H1 (cell line): ENCODE measurements around the gene CCDC116. TPM values are rescaled to one million over a fixed set of nuclear protein-coding genes. Genes with fewer than 3 reads are reported as not detected.

Source experiments
- CTCF ChIA-PET: fragments of 300-600 bp; sonication (Branson Sonifier 250); formaldehyde crosslinking; loops from one replicate; lab custom pipeline; 2021; ENCODE audit not compliant: partially characterized antibody; lab: Charles Lee
- POLR2A ChIA-PET: fragments of 300-600 bp; sonication (Branson Sonifier 250); formaldehyde crosslinking; loops from one replicate; lab custom pipeline; 2021; ENCODE audit warnings: inconsistent platforms; ENCODE audit not compliant: partially characterized antibody; lab: Charles Lee
- DNase-seq, 2 experiments: peaks; one replicate each; pipeline versions ENCODE4 v3.0.0 to v3.0.0-alpha.2; 2010 to 2022; ENCODE audit warnings: low spot score in 2 of 2, low read depth in 1 of 2, mixed read lengths in 1 of 2
- FAIRE-seq: peaks from 2 replicates; lab custom pipeline; 2011; peaks lifted over from hg19 to GRCh38; lab: Jason Lieb, UNC
- H2AFZ ChIP-seq: 2 replicates; pipeline ENCODE4 v1.8.1; 2012; ENCODE audit warnings: low read length, inconsistent platforms
- H2AK5ac ChIP-seq: 2 replicates; pipeline ENCODE4 v1.6.1; 2013; ENCODE audit warnings: low read depth, low read length
- H2BK120ac ChIP-seq: replicated peaks from 2 replicates; pipeline ENCODE3; 2013; ENCODE audit warnings: low read depth, low read length, inconsistent platforms
- H2BK12ac ChIP-seq: 2 replicates; pipeline ENCODE4 v1.6.1; 2013; ENCODE audit warnings: low read depth, low read length
- H2BK15ac ChIP-seq: 2 replicates; pipeline ENCODE4 v1.6.1; 2013; ENCODE audit warnings: low read length
- H2BK20ac ChIP-seq: 2 replicates; pipeline ENCODE4 v1.6.1; 2013; ENCODE audit warnings: low read length
- H2BK5ac ChIP-seq: 2 replicates; pipeline ENCODE4 v1.6.1; 2013; ENCODE audit warnings: low read depth, low read length
- H3K14ac ChIP-seq: 2 replicates; pipeline ENCODE4 v1.6.1; 2013; ENCODE audit warnings: inconsistent platforms; ENCODE audit not compliant: insufficient read length
- H3K18ac ChIP-seq: 2 replicates; pipeline ENCODE4 v1.6.1; 2013; ENCODE audit warnings: low read length; ENCODE audit errors: extremely low read depth
- H3K23ac ChIP-seq: 2 replicates; pipeline ENCODE4 v1.6.1; 2013; ENCODE audit warnings: inconsistent platforms; ENCODE audit not compliant: insufficient read length
- H3K23me2 ChIP-seq: 2 replicates; pipeline ENCODE4 v1.6.1; 2013; ENCODE audit warnings: low read depth, low read length
- H3K27ac ChIP-seq: 2 replicates; pipeline ENCODE4 v1.6.1; 2011; ENCODE audit warnings: low read depth, low read length, inconsistent platforms
- H3K27me3 ChIP-seq, 4 experiments: replicated peaks in 1 of 4; 1 replicate in 1 of 4; 2 replicates in 3 of 4; pipeline versions ENCODE4 v1.6.1 to v1.8.1; 2011 to 2013; ENCODE audit warnings: low read length in 3 of 4, mild to moderate bottlenecking in 3 of 4, inconsistent platforms in 2 of 4, mixed read lengths in 2 of 4, moderate library complexity in 1 of 4; ENCODE audit not compliant: control insufficient read depth in 3 of 4, insufficient read depth in 3 of 4; ENCODE audit errors: extremely low read depth in 1 of 4
- H3K36me3 ChIP-seq, 4 experiments: 2 replicates each; pipeline versions ENCODE4 v1.6.1 to v1.8.1; 2011 to 2013; ENCODE audit warnings: mild to moderate bottlenecking in 4 of 4, low read length in 3 of 4, moderate library complexity in 2 of 4, control low read depth in 1 of 4, inconsistent platforms in 1 of 4; ENCODE audit not compliant: insufficient read depth in 4 of 4, control insufficient read depth in 2 of 4
- H3K4ac ChIP-seq: replicated peaks from 2 replicates; pipeline ENCODE3; 2013; ENCODE audit warnings: low read length, low read depth, mixed read lengths, inconsistent platforms; ENCODE audit not compliant: insufficient read length
- H3K4me1 ChIP-seq, 4 experiments: replicated peaks in 1 of 4; 1 replicate in 1 of 4; 2 replicates in 3 of 4; pipeline versions ENCODE4 v1.6.1 to v1.8.1; 2011 to 2013; ENCODE audit warnings: low read length in 3 of 4, inconsistent platforms in 2 of 4, mixed read lengths in 1 of 4; ENCODE audit not compliant: insufficient read depth in 4 of 4, control insufficient read depth in 3 of 4
- H3K4me2 ChIP-seq, 2 experiments: 2 replicates each; pipeline versions ENCODE4 v1.6.1 to v1.8.1; 2011 to 2013; ENCODE audit warnings: low read depth in 2 of 2, low read length in 2 of 2, control low read depth in 1 of 2, inconsistent platforms in 1 of 2, mild to moderate bottlenecking in 1 of 2; ENCODE audit not compliant: insufficient read depth in 1 of 2
- H3K4me3 ChIP-seq, 4 experiments: fragments of 200-600, 300-600 bp in 1 of 4; sonication (generic), shearing (Covaris generic), sonication (Bioruptor Twin) in 1 of 4; 2 replicates each; pipeline versions ENCODE4 v1.5.1 to v1.8.1; 2011 to 2016; ENCODE audit warnings: low read length in 4 of 4, low read depth in 3 of 4, control low read depth in 2 of 4, inconsistent platforms in 2 of 4, mild to moderate bottlenecking in 2 of 4, mixed read lengths in 1 of 4, moderate library complexity in 1 of 4; ENCODE audit not compliant: insufficient read depth in 2 of 4; ENCODE audit errors: extremely low read depth in 1 of 4
- H3K56ac ChIP-seq: replicated peaks from 2 replicates; pipeline ENCODE3; 2013; ENCODE audit warnings: low read depth, mild to moderate bottlenecking, mixed read lengths, low read length, inconsistent platforms; ENCODE audit not compliant: insufficient read length
- H3K79me1 ChIP-seq: 2 replicates; pipeline ENCODE4 v1.6.1; 2013; ENCODE audit warnings: low read depth, low read length, control low read depth
- H3K79me2 ChIP-seq, 2 experiments: 2 replicates each; pipeline versions ENCODE4 v1.6.1 to v1.8.1; 2012 to 2013; ENCODE audit warnings: low read length in 2 of 2, mild to moderate bottlenecking in 2 of 2, inconsistent platforms in 1 of 2; ENCODE audit not compliant: insufficient read depth in 2 of 2, control insufficient read depth in 1 of 2
- H3K9ac ChIP-seq, 4 experiments: replicated peaks in 1 of 4; 1 replicate in 1 of 4; 2 replicates in 3 of 4; pipeline versions ENCODE4 v1.6.1 to v1.8.1; 2011 to 2013; ENCODE audit warnings: low read depth in 3 of 4, low read length in 3 of 4, control low read depth in 2 of 4, mild to moderate bottlenecking in 2 of 4, moderate library complexity in 2 of 4, inconsistent platforms in 1 of 4; ENCODE audit errors: extremely low read depth in 1 of 4
- H3K9me3 ChIP-seq, 2 experiments: 2 replicates each; pipeline versions ENCODE4 v1.6.1 to v1.8.1; 2012 to 2013; ENCODE audit warnings: mild to moderate bottlenecking in 2 of 2, moderate library complexity in 2 of 2, control low read depth in 1 of 2, inconsistent platforms in 1 of 2, low read depth in 1 of 2, low read length in 1 of 2, mixed read lengths in 1 of 2; ENCODE audit not compliant: insufficient read depth in 2 of 2
- H4K20me1 ChIP-seq, 2 experiments: replicated peaks in 1 of 2; 2 replicates each; pipeline versions ENCODE3 to v1.8.1; 2011 to 2013; ENCODE audit warnings: inconsistent platforms in 2 of 2, low read length in 2 of 2, mild to moderate bottlenecking in 1 of 2; ENCODE audit not compliant: insufficient read depth in 2 of 2, control insufficient read depth in 1 of 2
- H4K5ac ChIP-seq: 2 replicates; pipeline ENCODE4 v1.6.1; 2013; ENCODE audit warnings: low read length, low read depth, mixed read lengths, inconsistent platforms; ENCODE audit not compliant: insufficient read length
- H4K8ac ChIP-seq: 2 replicates; pipeline ENCODE4 v1.8.0; 2013; ENCODE audit warnings: mild to moderate bottlenecking, moderate library complexity, low read length, inconsistent platforms; ENCODE audit not compliant: insufficient read depth; ENCODE audit errors: extremely low read depth
- H4K91ac ChIP-seq: replicated peaks from 2 replicates; pipeline ENCODE3; 2013; ENCODE audit warnings: low read length, mixed read lengths, inconsistent platforms; ENCODE audit not compliant: insufficient read length
- BACH1 ChIP-seq: IDR thresholded peaks from 2 replicates; pipeline ENCODE4 v1.6.1; 2012; ENCODE audit warnings: low read length, improper control_type of control experiment
- CBX8 ChIP-seq: fragments of 300-800, 300-1000 bp; sonication (generic); IDR thresholded peaks from 2 replicates; pipeline ENCODE4 v1.7.1; 2016; ENCODE audit warnings: low read depth, low read length, borderline replicate concordance
- CREB1 ChIP-seq: IDR thresholded peaks from 2 replicates; pipeline ENCODE4 v1.6.1; 2012; ENCODE audit warnings: inconsistent platforms
- EGR1 ChIP-seq: IDR thresholded peaks from 2 replicates; pipeline ENCODE4 v1.6.1; 2011; ENCODE audit warnings: low read depth, low read length, borderline replicate concordance
- EP300 ChIP-seq, 2 experiments: IDR thresholded peaks; 1 replicate in 1 of 2; 2 replicates in 1 of 2; pipeline ENCODE4 v1.6.1; 2011 to 2012; ENCODE audit warnings: low read depth in 2 of 2, low read length in 2 of 2, mild to moderate bottlenecking in 2 of 2, borderline replicate concordance in 1 of 2, inconsistent platforms in 1 of 2, moderate library complexity in 1 of 2
- KDM5A ChIP-seq: fragments of 200-600 bp; IDR thresholded peaks from 2 replicates; pipeline ENCODE4 v1.7.1; 2012; ENCODE audit warnings: mild to moderate bottlenecking, low read length, inconsistent platforms, mixed read lengths
- MAX ChIP-seq: IDR thresholded peaks from 2 replicates; pipeline ENCODE4 v1.6.1; 2012; ENCODE audit warnings: inconsistent platforms
- POLR2A ChIP-seq, 2 experiments: IDR thresholded peaks; 1 replicate in 1 of 2; 2 replicates in 1 of 2; pipeline ENCODE4 v1.6.1; 2011; ENCODE audit warnings: low read depth in 2 of 2, low read length in 2 of 2, mild to moderate bottlenecking in 2 of 2; ENCODE audit errors: control extremely low read depth in 1 of 2
- POU5F1 ChIP-seq: IDR thresholded peaks from 2 replicates; pipeline ENCODE4 v1.6.1; 2011; ENCODE audit warnings: low read depth, mild to moderate bottlenecking, low read length, moderate library complexity
- SIN3A ChIP-seq, 2 experiments: IDR thresholded peaks in 1 of 2; conservative IDR thresholded peaks in 1 of 2; 2 replicates each; pipeline ENCODE4 v1.6.1; 2011 to 2012; ENCODE audit warnings: low read length in 2 of 2, improper control_type of control experiment in 1 of 2, low read depth in 1 of 2, mild to moderate bottlenecking in 1 of 2
- SP1 ChIP-seq: IDR thresholded peaks from 2 replicates; pipeline ENCODE4 v1.6.1; 2011; ENCODE audit warnings: low read depth, low read length
- WGBS, 2 experiments: shearing (Covaris generic) in 1 of 2; methylation state at CpG; one replicate each; pipeline versions ENCODE4 v1.1.6 to v1.1.7; 2013 to 2015; ENCODE audit warnings: low lambda C conversion rate in 2 of 2, mixed read lengths in 2 of 2, inconsistent platforms in 1 of 2, low coverage in 1 of 2, missing lambda C conversion rate in 1 of 2; ENCODE audit not compliant: insufficient replicate concordance in 2 of 2, insufficient coverage in 1 of 2, insufficient read length in 1 of 2; ENCODE audit errors: extremely low coverage in 1 of 2, missing lambda C conversion rate in 1 of 2; 5-methylcytosine and 5-hydroxymethylcytosine counted together
- polyA plus RNA-seq, 7 experiments: library from polyadenylated mRNA; depleted of rRNA in 3 of 7; stranded (reverse) in 5 of 7; unstranded in 2 of 7; fragments of >200 nt in 5 of 7; fragments of 200-250 nt in 2 of 7; gene quantifications; 1 replicate in 5 of 7; 2 replicates in 1 of 7; 4 replicates in 1 of 7; pipeline versions ENCODE4 v1.2.1 to v1.2.3, GENCODE V29; 2011 to 2013; ENCODE audit warnings: missing spikeins in 2 of 7, mixed read lengths in 2 of 7
- total RNA-seq: library from RNA; stranded (reverse); fragmentation: NEBNext Ultra II Directional; extraction: Animal tissue kit (Norgen Biotek cat#: 25700); gene quantifications from 2 replicates; pipeline ENCODE4 v1.2.1, GENCODE V29; 2021

The CCDC116 gene
- total and polyA plus RNA-seq, 2 of the 8 experiments (the other 6 are each of a cell fraction or from before 2014, with no cell fraction given), result 0.08 TPM; not detected in 1

GRCh38 chr22:21628386-21629254 lies 3.9 kb upstream of the CCDC116 start:
- peak overlapping the region; percentile 94; the same call in 1 of the 2 replicates for H2BK5ac ChIP-seq
- POLR2A ChIA-PET, result interaction anchor here (0.6 to 10.2 kb wide), 16 partner anchors 7 to 66 kb away, joined by 3 to 74 read pairs (median 4); partner anchors contain the start of genes SDF2L1 and UBE2L3
- 85% methylated on average over 55 of the region's 74 CpGs; no CpG with 5 or more reads in 1 of the 2 experiments for WGBS, 2 experiments
- TF ChIP-seq CBX8, result no peak
- TF ChIP-seq EGR1, result no peak
- TF ChIP-seq CREB1, result no peak
- no peak for TF ChIP-seq SP1
- no peak for TF ChIP-seq SIN3A (conservative IDR thresholded peaks at IDR 0.05 in 1 of 2, IDR thresholded peaks at IDR 0.05 in 1 of 2; ENCODE audit: low read depth in 1 of 2, low read length in 2 of 2)
- TF ChIP-seq EP300 (IDR thresholded peaks at IDR 0.05; ENCODE audit: borderline replicate concordance in 1 of 2, low read depth in 2 of 2, low read length in 2 of 2), result no peak
- TF ChIP-seq KDM5A, result no peak
- no peak for TF ChIP-seq BACH1
- no peak for TF ChIP-seq MAX
- TF ChIP-seq POLR2A (IDR thresholded peaks at IDR 0.05; ENCODE audit: control extremely low read depth in 1 of 2, low read depth in 2 of 2, low read length in 2 of 2), result no peak; a peak in 1 of 3 replicates
- TF ChIP-seq POU5F1, result no peak

More at GRCh38 chr22:21628386-21629254, 3.9 kb upstream of the CCDC116 start:
- H3K14ac ChIP-seq, result no peak overlapping the region
- no peaks in the 10 kb centered on the region; a peak in 2 of 7 replicates for H3K27me3 ChIP-seq
- 0 out of 2 replicates have a peak, but pooled peaks cover 4% of the 10 kb centered on the region for H3K79me1 ChIP-seq
- peaks cover 0 to 12% of the 10 kb centered on the region in 2 experiments; a peak in 1 of 4 replicates for H3K79me2 ChIP-seq
- H4K8ac ChIP-seq, result peak overlapping the region; percentile 97
- no peak overlapping the region for H2BK15ac ChIP-seq
- peak overlapping the region; percentile 52 to 95 (median 86) for H3K4me3 ChIP-seq
- H3K23ac ChIP-seq, result no peak overlapping the region
- H2AFZ ChIP-seq, result no peak overlapping the region
- peak overlapping the region; percentile 13 for H4K5ac ChIP-seq
- no peak overlapping the region for H3K56ac ChIP-seq
- peak overlapping the region; percentile 61 for H3K4ac ChIP-seq
- no peak overlapping the region for H2AK5ac ChIP-seq
- CTCF ChIA-PET, result interaction anchor here (0.6 to 24.1 kb wide), 19 partner anchors 8 to 179 kb away, joined by 3 to 499 read pairs (median 7); partner anchors contain the start of genes CCDC116 and SDF2L1
- peaks cover 0 to 7% (median 3%) of the 10 kb centered on the region in 4 experiments; a peak in 3 of 8 replicates for H3K36me3 ChIP-seq
- H3K4me2 ChIP-seq, result peak overlapping the region; percentile 2 to 83; a peak in 3 of 4 replicates
- no peak overlapping the region for H2BK120ac ChIP-seq
- no peak overlapping the region for H2BK20ac ChIP-seq
- H3K9ac ChIP-seq, result peak overlapping the region in 1 of 4 experiments; percentile 93; a peak in 2 of 7 replicates
- no peak overlapping the region; the same call in 1 of the 2 replicates for H3K18ac ChIP-seq
- H3K27ac ChIP-seq, result no peak overlapping the region
- DNase-seq (no peak), FAIRE-seq (no peak)
- H3K9me3 ChIP-seq, result no peaks in the 10 kb centered on the region; a peak in 1 of 4 replicates
- H4K91ac ChIP-seq, result peak overlapping the region; percentile 20
- no peaks in the 10 kb centered on the region; the same call in 1 of the 2 replicates for H3K23me2 ChIP-seq
- peaks cover 0 to 3% (median 2%) of the 10 kb centered on the region in 4 experiments; a peak in 3 of 7 replicates for H3K4me1 ChIP-seq
- peaks cover 17 to 22% of the 10 kb centered on the region in 2 experiments for H4K20me1 ChIP-seq
- H2BK12ac ChIP-seq, result peak overlapping the region; percentile 43; the same call in 1 of the 2 replicates
